Activated naive CD8-positive, alpha-beta T cell treated with anti-CD3 and anti-CD28 coated beads, Interleukin-2, amount 50 U/mL, for 16 hours (primary cell): ENCODE measurements around the gene KRTAP1-1.
"Not testable (repeated sequence)": the region's sequence is repeated elsewhere in the genome, so short reads cannot be mapped to it uniquely, and the experiment has no call there.

ENCODE experiments used
- DNase-seq: peaks from one replicate; pipeline ENCODE4 v3.0.0-alpha.2; 2020; ENCODE audit warnings: low read depth, low spot score

Gene KRTAP1-1

DNA sequence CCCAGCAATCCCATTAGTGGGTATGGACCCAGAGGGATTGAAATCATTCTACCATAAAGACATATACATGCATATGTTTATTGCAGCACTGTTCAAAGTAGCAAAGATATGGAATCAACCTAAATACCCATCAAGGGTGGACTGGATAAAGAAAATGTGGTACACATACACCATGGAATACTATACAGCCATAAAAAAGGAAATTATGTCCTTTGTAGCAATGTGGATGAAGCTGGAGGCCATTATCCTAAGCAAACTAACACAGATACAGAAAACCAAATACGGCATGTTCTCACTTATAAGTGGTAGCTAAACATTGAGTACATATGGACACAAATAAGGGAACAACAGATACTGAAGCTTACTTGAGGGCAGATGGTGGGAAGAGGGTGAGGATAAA lies 16.3 kb upstream of the KRTAP1-1 start:
- DNase-seq = no peak

DNA sequence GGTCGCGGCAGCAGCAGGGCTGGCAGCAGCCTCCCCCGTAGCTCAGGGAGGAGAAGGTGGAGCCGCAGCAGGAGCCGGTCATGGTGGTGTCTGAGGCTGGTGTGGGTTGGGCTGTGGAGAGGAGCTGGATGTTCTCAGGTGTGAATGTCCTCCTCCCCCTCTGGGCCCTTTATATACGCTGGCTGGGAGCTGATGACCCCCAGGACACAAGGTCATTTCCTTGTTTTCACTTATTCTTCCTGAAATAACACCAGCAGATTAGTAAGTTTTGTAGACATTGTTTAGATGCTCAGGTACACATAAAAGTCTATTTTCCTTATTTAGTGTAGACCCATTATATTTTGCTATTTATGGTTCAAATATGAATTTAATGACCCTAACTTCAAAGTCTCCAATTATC lies 13.9 kb upstream of the KRTAP1-1 start, which contains the start of gene KRTAP2-2:
Gene KRTAP2-2, minus strand, starts transcription at position 101 of the 400 bp plus-strand sequence. Its CDS starts 19 bp downstream, at position 82.
- DNase-seq = not testable (repeated sequence)

DNA sequence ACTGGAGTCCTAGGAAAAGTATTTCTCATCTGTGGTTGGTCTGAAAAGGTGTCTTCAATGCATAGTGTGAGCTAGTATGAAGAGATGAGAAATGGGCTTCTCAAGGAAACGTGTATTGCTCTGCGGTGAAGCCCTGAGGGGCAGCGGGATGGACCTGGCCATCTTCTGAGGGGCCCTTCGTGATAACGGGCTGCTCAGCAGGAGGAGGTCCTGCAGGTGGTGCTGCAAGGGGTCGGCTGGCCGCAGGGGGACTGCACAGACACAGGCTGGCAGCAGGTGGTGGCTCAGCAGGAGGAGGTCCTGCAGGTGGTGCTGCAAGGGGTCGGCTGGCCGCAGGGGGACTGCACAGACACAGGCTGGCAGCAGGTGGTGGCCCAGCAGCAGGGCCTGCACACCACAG lies 13.3 kb upstream of the KRTAP1-1 start:
- DNase-seq = not testable (repeated sequence)

DNA sequence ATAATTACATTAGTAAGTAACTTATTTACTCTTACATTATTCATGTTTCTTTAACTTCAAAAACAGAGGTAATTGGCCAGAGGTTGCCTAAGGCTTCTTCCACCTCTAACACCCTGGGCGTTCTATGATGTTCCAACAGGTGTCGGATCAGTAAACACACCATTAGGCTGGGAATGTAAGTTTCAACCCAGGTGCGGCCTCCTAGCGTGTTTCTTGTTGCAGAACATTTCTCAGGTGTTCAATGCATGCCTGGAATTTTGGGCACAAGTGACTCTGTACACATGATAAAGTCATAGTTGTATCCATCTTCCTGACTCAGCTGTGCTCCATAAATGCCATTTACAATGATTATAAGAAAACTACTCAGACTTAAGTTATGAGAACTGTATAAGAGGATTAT lies 12.8 kb upstream of the KRTAP1-1 start:
- DNase-seq = no peak

DNA sequence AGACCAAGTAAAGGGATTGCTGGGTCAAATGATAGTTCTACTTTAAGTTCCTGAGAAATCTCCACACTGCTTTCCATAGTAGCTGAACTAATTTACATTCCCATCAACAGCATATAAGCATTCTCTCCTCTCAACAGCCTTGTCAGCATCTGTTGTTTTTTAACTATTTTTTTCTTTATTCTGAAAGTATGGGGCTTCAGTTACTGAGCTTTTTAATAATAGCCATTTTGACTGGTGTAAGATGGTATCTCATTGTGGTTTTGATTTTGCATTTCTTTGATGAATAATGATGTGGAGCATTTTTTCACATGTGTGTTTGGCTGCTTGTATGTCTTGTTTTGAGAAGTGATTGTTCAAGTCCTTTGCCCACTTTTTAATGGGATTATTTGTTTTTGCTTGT lies 11.3 kb upstream of the KRTAP1-1 start:
- no peak for DNase-seq

GRCh38 chr17:41049110-41049509 lies 7.9 kb upstream of the KRTAP1-1 start:
- DNase-seq = no peak

DNA sequence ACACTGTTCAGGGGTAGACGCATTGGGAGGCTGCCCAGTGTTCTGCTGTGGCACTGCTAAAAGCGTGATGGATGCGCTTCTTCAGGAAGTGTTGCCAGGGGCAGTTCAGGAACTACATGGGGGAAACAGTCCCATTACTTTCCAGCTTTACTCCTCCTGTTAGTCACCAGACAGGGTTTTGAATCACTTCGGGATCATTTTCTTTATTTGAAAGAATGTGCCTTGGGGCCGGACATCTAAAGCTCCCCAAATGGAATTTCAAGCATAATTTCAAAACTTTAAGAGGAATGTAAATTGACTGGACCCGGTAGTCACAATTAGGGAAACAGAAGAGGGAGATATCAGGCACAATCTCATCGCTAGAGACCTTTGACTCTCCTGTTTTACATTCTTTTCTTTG lies 7.2 kb upstream of the KRTAP1-1 start:
- DNase-seq = no peak

GRCh38 chr17:41046735-41047465 lies 5.7 kb upstream of the KRTAP1-1 start, which contains the start of gene KRTAP2-1:
TSS of gene KRTAP2-1 (minus strand) at chr17:41047316. CDS start at chr17:41047267, 49 bp downstream.
- DNase-seq = not testable (repeated sequence)

- no peak for DNase-seq
These were observed 1.7 kb upstream of the KRTAP1-1 start for GRCh38 chr17:41042953-41043352.

- no peak for DNase-seq
These were observed 3.3 kb downstream of the KRTAP1-1 start for GRCh38 chr17:41037853-41038350.

GRCh38 chr17:41034346-41034935 lies 6.8 kb downstream of the KRTAP1-1 start, which contains the start of gene KRTAP1-3:
TSS of gene KRTAP1-3 (minus strand) at chr17:41034874. CDS start at chr17:41034821, 53 bp downstream.
- not testable (repeated sequence) for DNase-seq

GRCh38 chr17:41029633-41030245 lies 11.5 kb downstream of the KRTAP1-1 start, which contains the start of gene KRTAP1-4:
TSS of gene KRTAP1-4 (minus strand) at chr17:41030195. CDS start at chr17:41030078, 117 bp downstream.
- DNase-seq = no peak

GRCh38 chr17:41026715-41027471 lies 14.4 kb downstream of the KRTAP1-1 start, which contains the start of gene KRTAP1-5:
TSS of gene KRTAP1-5 (minus strand) at chr17:41027208. CDS start at chr17:41027155, 53 bp downstream.
- no peak for DNase-seq

GRCh38 chr17:41024697-41025096 lies 16.6 kb downstream of the KRTAP1-1 start:
- no peak for DNase-seq

GRCh38 chr17:41020336-41020735 lies 20.9 kb downstream of the KRTAP1-1 start:
- DNase-seq = no peak

DNA sequence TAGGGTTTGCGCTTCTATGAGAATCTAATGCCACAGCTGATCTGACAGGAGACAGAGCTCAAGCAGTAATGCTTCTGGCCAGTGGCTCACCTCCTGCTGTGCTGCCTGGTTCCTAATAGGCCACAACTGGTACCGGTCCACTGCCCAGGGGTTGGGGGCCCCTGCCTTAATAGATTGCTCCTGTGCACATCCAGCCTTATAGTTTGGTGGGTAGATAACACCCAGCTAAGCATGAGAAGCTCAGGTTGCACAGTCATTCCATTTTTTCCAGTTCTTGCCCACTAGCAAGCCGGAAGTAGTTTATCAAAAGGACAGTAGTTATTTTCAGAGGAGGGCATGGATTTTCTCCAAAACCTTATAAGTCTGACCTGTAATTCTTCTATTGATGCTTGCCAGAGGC lies 21.8 kb downstream of the KRTAP1-1 start:
- DNase-seq = no peak

- DNase-seq = no peak
These were observed 22.7 kb downstream of the KRTAP1-1 start for GRCh38 chr17:41018541-41018940.

DNA sequence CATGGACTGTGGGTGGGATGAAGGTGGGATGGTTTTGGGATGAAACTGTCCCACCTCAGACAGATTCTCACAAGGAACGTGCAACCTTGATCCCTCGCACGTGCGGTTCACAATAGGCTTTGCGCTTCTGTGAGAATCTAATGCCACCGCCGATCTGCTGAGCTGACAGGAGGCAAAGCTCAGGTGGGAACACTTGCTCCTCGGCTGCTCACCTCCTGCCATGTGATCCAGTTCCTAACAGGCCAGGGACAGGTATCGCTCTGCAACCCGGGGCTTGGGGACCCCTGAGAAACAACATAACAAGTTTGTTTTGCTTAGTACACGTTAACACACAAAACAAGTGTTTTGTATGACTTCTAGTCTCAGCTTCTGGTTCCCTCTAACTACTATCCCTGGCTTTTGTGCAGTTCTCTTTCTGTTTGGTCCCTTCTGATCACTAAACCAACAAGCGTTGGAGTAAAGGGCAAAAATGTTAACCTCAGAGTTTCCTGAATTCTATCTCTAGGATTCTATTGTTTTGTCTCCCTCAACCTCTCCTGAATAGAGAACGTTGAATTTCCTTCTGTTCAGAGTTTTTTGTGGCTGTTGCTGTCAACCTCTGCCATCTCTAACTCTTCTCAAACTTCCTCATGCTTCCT lies 24.6 kb downstream of the KRTAP1-1 start:
- DNase-seq = no peak

DNA sequence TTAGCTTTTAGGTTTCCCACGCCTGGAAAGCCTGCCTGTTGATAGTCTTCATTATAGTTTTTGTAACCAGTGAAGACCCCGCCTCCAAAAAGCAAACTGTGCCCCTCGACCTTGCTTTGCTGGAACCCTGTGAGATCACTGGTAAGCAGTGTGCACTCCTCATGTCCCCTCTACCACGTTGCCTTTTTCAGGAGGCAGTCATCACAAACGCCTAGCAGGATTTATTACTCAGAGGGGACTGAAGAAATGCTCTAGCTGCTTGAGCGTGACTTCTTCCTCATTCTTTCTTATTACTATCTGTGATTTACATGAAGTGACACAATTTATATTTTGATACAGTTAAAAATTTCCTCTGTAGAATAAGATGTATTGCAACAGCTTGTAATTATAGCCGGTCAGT lies 25.8 kb downstream of the KRTAP1-1 start:
- no peak for DNase-seq

GRCh38 chr17:41013606-41014005 lies 27.6 kb downstream of the KRTAP1-1 start:
- no peak for DNase-seq

GRCh38 chr17:41013181-41013580 lies 28.1 kb downstream of the KRTAP1-1 start:
- no peak for DNase-seq
